ENCODE data around the gene PLEKHJ1.

Gene PLEKHJ1

GRCh38 chr19:2269244-2270156 lies 33.4 kb upstream of the PLEKHJ1 start:
- DNase-seq (ENCODE audit: low read depth, low spot score), result peak; percentile 98

GRCh38 chr19:2268861-2269243 lies 32.7 kb upstream of the PLEKHJ1 start:
- no peak for DNase-seq (ENCODE audit: low read depth, low spot score)

- no peak for DNase-seq (ENCODE audit: low read depth, low spot score)
Measured at GRCh38 chr19:2268480-2268830, 32.3 kb upstream of the PLEKHJ1 start.

GRCh38 chr19:2266183-2266993 lies 30.3 kb upstream of the PLEKHJ1 start:
- no peak for DNase-seq (ENCODE audit: low read depth, low spot score)

GRCh38 chr19:2261438-2262172 lies 25.5 kb upstream of the PLEKHJ1 start:
- DNase-seq (ENCODE audit: low read depth, low spot score), result no peak

- no peak for DNase-seq (ENCODE audit: low read depth, low spot score)
Measured at GRCh38 chr19:2260341-2260805, 24.2 kb upstream of the PLEKHJ1 start.

- no peak for DNase-seq (ENCODE audit: low read depth, low spot score)
Measured at GRCh38 chr19:2259336-2259735, 23.2 kb upstream of the PLEKHJ1 start.

GRCh38 chr19:2255982-2256685 lies 20.0 kb upstream of the PLEKHJ1 start, which contains the start of gene JSRP1:
Gene JSRP1, minus strand, starts transcription at chr19:2256417. Its CDS starts 1,103 bp downstream, at chr19:2255314.
- DNase-seq (ENCODE audit: low read depth, low spot score), result no peak

- DNase-seq (ENCODE audit: low read depth, low spot score), result no peak
Measured at GRCh38 chr19:2255112-2255845, 19.1 kb upstream of the PLEKHJ1 start.

- no peak for DNase-seq (ENCODE audit: low read depth, low spot score)
Measured at GRCh38 chr19:2254064-2254872, 18.1 kb upstream of the PLEKHJ1 start.

GRCh38 chr19:2253106-2254063 lies 17.3 kb upstream of the PLEKHJ1 start:
- no peak for DNase-seq (ENCODE audit: low read depth, low spot score)

- no peak for DNase-seq (ENCODE audit: low read depth, low spot score)
Measured at GRCh38 chr19:2252797-2253105, 16.6 kb upstream of the PLEKHJ1 start.

GRCh38 chr19:2252055-2252796 lies 16.1 kb upstream of the PLEKHJ1 start:
- DNase-seq (ENCODE audit: low read depth, low spot score), result no peak

GRCh38 chr19:2251106-2252054 lies 15.3 kb upstream of the PLEKHJ1 start:
- no peak for DNase-seq (ENCODE audit: low read depth, low spot score)

GRCh38 chr19:2250766-2251105 lies 14.6 kb upstream of the PLEKHJ1 start:
- no peak for DNase-seq (ENCODE audit: low read depth, low spot score)

- DNase-seq (ENCODE audit: low read depth, low spot score), result no peak
Measured at GRCh38 chr19:2249880-2250765, 14.0 kb upstream of the PLEKHJ1 start.

All from activated CD4-positive, CD25-positive, alpha-beta regulatory T cell treated with anti-CD3 and anti-CD28 coated beads, Interleukin-2, amount 50 U/mL, for 16 hours (primary cell).